Astrocyte (in vitro differentiated cells and primary cell): ENCODE results near the gene TENT5A. TPM values are rescaled to one million over a fixed set of nuclear protein-coding genes. Genes with fewer than 3 reads are reported as not detected.

Source experiments
- DNase-seq: peaks from one replicate; pipeline ENCODE4 v3.0.0-alpha.2; 2010; ENCODE audit warnings: low read depth
- FAIRE-seq: peaks from 2 replicates; lab custom pipeline; 2011; peaks lifted over from hg19 to GRCh38; lab: Jason Lieb, UNC
- H2AFZ ChIP-seq: 2 replicates; pipeline ENCODE4 v1.6.0; 2012; ENCODE audit warnings: low read depth, low read length, inconsistent platforms
- H3K27ac ChIP-seq: 2 replicates; pipeline ENCODE4 v1.5.1; 2011; ENCODE audit warnings: low read depth, low read length, inconsistent platforms
- H3K27me3 ChIP-seq: 2 replicates; pipeline ENCODE4 v1.6.0; 2011; ENCODE audit warnings: low read length, inconsistent platforms; ENCODE audit not compliant: insufficient read depth
- H3K36me3 ChIP-seq: 2 replicates; pipeline ENCODE4 v1.5.1; 2011; ENCODE audit warnings: low read length, inconsistent platforms; ENCODE audit not compliant: insufficient read depth
- H3K4me1 ChIP-seq: 2 replicates; pipeline ENCODE4 v1.5.1; 2011; ENCODE audit warnings: low read length, inconsistent platforms; ENCODE audit not compliant: insufficient read depth
- H3K4me2 ChIP-seq: 2 replicates; pipeline ENCODE4 v1.6.0; 2012; ENCODE audit warnings: low read length, inconsistent platforms
- H3K4me3 ChIP-seq: 2 replicates; pipeline ENCODE4 v1.5.1; 2011; ENCODE audit warnings: low read depth, mild to moderate bottlenecking, low read length, inconsistent platforms; ENCODE audit not compliant: insufficient read depth
- H3K79me2 ChIP-seq: 2 replicates; pipeline ENCODE4 v1.6.0; 2012; ENCODE audit warnings: mild to moderate bottlenecking, low read length, inconsistent platforms; ENCODE audit not compliant: insufficient read depth
- H3K9ac ChIP-seq: 2 replicates; pipeline ENCODE4 v1.6.0; 2012; ENCODE audit warnings: mild to moderate bottlenecking, low read length, inconsistent platforms
- H3K9me3 ChIP-seq: 2 replicates; pipeline ENCODE4 v1.5.1; 2012; ENCODE audit warnings: low read depth, mild to moderate bottlenecking, low read length, inconsistent platforms; ENCODE audit not compliant: insufficient read depth
- H4K20me1 ChIP-seq: 2 replicates; pipeline ENCODE4 v1.6.0; 2012; ENCODE audit warnings: low read length, inconsistent platforms; ENCODE audit not compliant: insufficient read depth
- H3K27ac Mint-ChIP-seq: one replicate; pipeline ENCODE4 v1.8.0; 2021; ENCODE audit warnings: mild to moderate bottlenecking, mixed read lengths; ENCODE audit not compliant: unreplicated experiment
- H3K27me3 Mint-ChIP-seq: one replicate; pipeline ENCODE4 v1.8.0; 2021; ENCODE audit warnings: low read depth, mixed read lengths; ENCODE audit not compliant: unreplicated experiment
- H3K36me3 Mint-ChIP-seq: one replicate; pipeline ENCODE4 v1.8.0; 2021; ENCODE audit warnings: low read depth, mixed read lengths; ENCODE audit not compliant: unreplicated experiment
- H3K4me1 Mint-ChIP-seq: one replicate; pipeline ENCODE4 v1.8.0; 2021; ENCODE audit warnings: low read depth, mixed read lengths; ENCODE audit not compliant: unreplicated experiment
- H3K4me3 Mint-ChIP-seq: one replicate; pipeline ENCODE4 v1.8.0; 2021; ENCODE audit warnings: mild to moderate bottlenecking, moderate library complexity, mixed read lengths; ENCODE audit not compliant: unreplicated experiment
- H3K9me3 Mint-ChIP-seq: one replicate; pipeline ENCODE4 v1.8.0; 2021; ENCODE audit warnings: mild to moderate bottlenecking, mixed read lengths; ENCODE audit not compliant: unreplicated experiment
- EZH2 ChIP-seq: IDR thresholded peaks from 2 replicates; pipeline ENCODE4 v1.6.1; 2012; ENCODE audit warnings: mild to moderate bottlenecking, low read length, inconsistent platforms; ENCODE audit not compliant: insufficient read depth
- total RNA-seq: library from RNA; stranded (reverse); gene quantifications from 2 replicates; pipeline ENCODE4 v1.2.1, GENCODE V29; 2021
- TF ChIP-seq, protein P1 (sequence below): IDR thresholded peaks from 2 replicates; pipeline ENCODE4 v1.5.1; 2011; ENCODE audit warnings: low read depth, mild to moderate bottlenecking, inconsistent platforms, low read length, moderate library complexity; ENCODE audit not compliant: insufficient read depth

Gene TENT5A
- total RNA-seq, 1 donor from 2014 or later: 17.8 TPM

DNA sequence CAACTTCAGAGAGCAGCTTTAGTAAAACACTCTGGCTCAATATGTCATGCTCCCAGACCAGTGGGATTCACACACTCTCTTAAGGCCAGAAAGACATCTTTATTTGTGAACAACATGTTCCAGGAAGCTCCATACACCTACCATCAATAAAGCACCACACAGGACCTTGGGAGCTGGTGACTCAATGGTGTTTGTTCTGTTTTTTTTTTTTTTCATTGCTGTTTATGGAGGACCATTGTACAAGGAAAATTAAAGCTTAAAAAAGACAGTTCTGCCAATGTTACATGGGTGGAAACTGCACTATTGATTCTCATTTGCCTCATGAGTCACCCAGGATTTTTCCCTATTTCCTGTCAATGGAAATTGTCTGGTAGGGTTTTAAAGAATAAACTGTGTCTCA, 36.3 kb upstream of the TENT5A start:
- Histone ChIP-seq H2AFZ (no peak overlapping the region), H3K4me3 (no peak overlapping the region), H4K20me1 (no peaks in the 10 kb centered on the region), H3K27me3 (no peaks in the 10 kb centered on the region), H3K79me2 (no peaks in the 10 kb centered on the region), H3K9ac (no peak overlapping the region), H3K4me2 (no peak overlapping the region), H3K9me3 (no peaks in the 10 kb centered on the region), H3K36me3 (no peaks in the 10 kb centered on the region), H3K27ac (no peak overlapping the region), H3K4me1 (no peaks in the 10 kb centered on the region)
- no peak for FAIRE-seq
- H3K9me3 Mint-ChIP-seq: no peaks in the 10 kb centered on the region
- no peak for TF ChIP-seq EZH2
- TF ChIP-seq, protein P1, sequence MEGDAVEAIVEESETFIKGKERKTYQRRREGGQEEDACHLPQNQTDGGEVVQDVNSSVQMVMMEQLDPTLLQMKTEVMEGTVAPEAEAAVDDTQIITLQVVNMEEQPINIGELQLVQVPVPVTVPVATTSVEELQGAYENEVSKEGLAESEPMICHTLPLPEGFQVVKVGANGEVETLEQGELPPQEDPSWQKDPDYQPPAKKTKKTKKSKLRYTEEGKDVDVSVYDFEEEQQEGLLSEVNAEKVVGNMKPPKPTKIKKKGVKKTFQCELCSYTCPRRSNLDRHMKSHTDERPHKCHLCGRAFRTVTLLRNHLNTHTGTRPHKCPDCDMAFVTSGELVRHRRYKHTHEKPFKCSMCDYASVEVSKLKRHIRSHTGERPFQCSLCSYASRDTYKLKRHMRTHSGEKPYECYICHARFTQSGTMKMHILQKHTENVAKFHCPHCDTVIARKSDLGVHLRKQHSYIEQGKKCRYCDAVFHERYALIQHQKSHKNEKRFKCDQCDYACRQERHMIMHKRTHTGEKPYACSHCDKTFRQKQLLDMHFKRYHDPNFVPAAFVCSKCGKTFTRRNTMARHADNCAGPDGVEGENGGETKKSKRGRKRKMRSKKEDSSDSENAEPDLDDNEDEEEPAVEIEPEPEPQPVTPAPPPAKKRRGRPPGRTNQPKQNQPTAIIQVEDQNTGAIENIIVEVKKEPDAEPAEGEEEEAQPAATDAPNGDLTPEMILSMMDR: no peak
- no peaks in the 10 kb centered on the region for H3K27me3 Mint-ChIP-seq
- H3K4me3 Mint-ChIP-seq: no peak overlapping the region
- peaks cover 27% of the 10 kb centered on the region for H3K4me1 Mint-ChIP-seq
- no peak for DNase-seq
- no peaks in the 10 kb centered on the region for H3K36me3 Mint-ChIP-seq
- H3K27ac Mint-ChIP-seq: peak overlapping the region; percentile 64

DNA sequence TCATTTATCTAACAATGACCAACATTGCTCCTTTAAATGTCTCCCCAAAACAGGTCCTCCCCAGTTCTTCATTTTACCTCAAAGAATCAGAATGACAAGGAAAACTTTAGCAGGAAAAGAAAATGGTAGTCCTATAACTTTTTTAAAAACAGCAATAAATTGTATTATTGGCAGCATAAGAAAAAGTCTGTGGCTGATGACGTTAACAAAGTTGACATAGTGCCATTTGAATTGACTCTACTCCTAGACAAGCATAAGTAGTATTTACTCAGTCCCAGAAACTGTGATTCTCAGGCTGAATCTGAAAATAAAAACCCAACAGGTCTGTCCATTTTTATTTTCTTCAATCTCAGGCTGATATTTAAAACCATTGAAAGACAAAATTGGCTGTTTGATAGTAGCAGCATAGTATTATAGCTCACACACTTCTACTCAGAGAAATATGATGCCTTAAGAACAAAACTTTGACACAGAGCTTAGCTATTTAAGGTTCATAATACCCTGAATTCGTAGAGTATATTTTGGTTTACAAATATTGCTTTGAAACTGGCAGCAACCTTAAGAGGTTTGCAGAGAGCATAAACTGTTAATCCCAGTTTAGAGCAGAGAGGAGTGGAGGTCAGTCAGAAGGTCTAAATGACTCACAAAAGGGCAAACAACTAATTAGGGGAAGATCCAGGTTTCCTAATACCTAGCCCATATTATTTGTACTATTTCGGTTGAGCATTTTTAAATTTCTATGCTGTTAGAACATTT, 35.0 kb upstream of the TENT5A start:
- no peaks in the 10 kb centered on the region for H3K27me3 ChIP-seq
- Mint-ChIP-seq H3K27ac (no peak overlapping the region), H3K27me3 (no peaks in the 10 kb centered on the region), H3K36me3 (no peaks in the 10 kb centered on the region), H3K4me1 (peaks cover 17% of the 10 kb centered on the region), H3K4me3 (no peak overlapping the region), H3K9me3 (no peaks in the 10 kb centered on the region)
- TF ChIP-seq EZH2: no peak
- TF ChIP-seq, protein P1: no peak
- H3K4me1 ChIP-seq: no peaks in the 10 kb centered on the region
- peak; percentile 49 for FAIRE-seq
- H3K4me3 ChIP-seq: no peak overlapping the region
- H4K20me1 ChIP-seq: no peaks in the 10 kb centered on the region
- H3K9ac ChIP-seq: no peak overlapping the region
- peak; percentile 64 for DNase-seq
- H3K4me2 ChIP-seq: peak overlapping the region; percentile 1
- no peaks in the 10 kb centered on the region for H3K36me3 ChIP-seq
- no peak overlapping the region for H2AFZ ChIP-seq
- no peaks in the 10 kb centered on the region for H3K9me3 ChIP-seq
- H3K27ac ChIP-seq: no peak overlapping the region
- no peaks in the 10 kb centered on the region for H3K79me2 ChIP-seq

DNA sequence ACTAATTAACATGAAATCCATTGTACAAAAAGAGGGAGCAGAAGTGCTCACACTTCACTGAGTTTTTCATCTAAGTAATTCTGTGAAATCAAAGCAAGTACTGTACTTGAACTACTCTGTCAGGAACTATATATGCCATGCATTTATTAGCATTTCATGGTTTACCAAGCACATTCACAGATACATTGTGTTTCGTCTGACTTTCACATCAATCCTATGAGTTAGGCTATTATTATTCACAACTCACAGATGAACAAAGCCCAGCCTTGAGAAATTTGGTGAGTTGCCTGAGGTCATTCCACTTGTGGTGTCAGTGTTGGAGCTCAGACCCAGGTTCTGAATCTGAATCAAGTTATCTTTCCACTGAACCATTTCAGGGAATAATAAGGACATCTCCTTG, 33.7 kb upstream of the TENT5A start:
- Histone ChIP-seq H3K4me1 (no peaks in the 10 kb centered on the region), H3K27ac (no peak overlapping the region), H2AFZ (no peak overlapping the region), H3K9me3 (no peaks in the 10 kb centered on the region), H3K36me3 (no peaks in the 10 kb centered on the region), H4K20me1 (no peaks in the 10 kb centered on the region), H3K79me2 (no peaks in the 10 kb centered on the region), H3K9ac (no peak overlapping the region), H3K4me3 (no peak overlapping the region), H3K27me3 (no peaks in the 10 kb centered on the region), H3K4me2 (no peak overlapping the region)
- DNase-seq (no peak), FAIRE-seq (peak; percentile 63)
- H3K4me3 Mint-ChIP-seq: no peak overlapping the region
- H3K27me3 Mint-ChIP-seq: no peaks in the 10 kb centered on the region
- H3K4me1 Mint-ChIP-seq: peaks cover 15% of the 10 kb centered on the region
- H3K36me3 Mint-ChIP-seq: no peaks in the 10 kb centered on the region
- TF ChIP-seq, protein P1: no peak
- no peak for TF ChIP-seq EZH2
- peaks cover 1% of the 10 kb centered on the region for H3K9me3 Mint-ChIP-seq
- H3K27ac Mint-ChIP-seq: no peak overlapping the region
